ENCODE measurements around the gene EPHB2.

DNA sequence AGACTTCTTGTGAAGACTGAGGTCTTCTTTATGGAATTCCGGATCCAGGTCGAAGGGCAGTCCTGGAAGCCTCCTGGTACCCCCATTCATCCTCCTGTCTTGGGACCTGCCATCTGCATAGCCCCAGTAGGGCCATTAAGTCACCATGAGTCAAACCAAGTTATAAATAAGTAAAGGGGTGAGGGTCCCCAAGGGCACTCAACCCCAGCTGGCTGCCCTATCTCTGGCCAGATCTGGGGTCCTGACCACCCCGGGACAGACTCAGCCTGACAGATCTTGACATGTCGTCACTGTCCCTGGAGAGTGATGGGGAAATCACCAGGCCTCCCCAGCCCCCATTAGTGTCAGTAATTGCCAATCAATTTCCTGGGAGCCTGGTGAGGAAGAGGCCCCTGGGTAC is 108.7 kb downstream of the EPHB2 start:
- TF ChIP-seq EZH2 (IDR thresholded peaks at IDR 0.05; ENCODE audit: insufficient read depth, poor library complexity, severe bottlenecking) (no peak), EZH2phosphoT487 (IDR thresholded peaks at IDR 0.05; ENCODE audit: insufficient read depth, low read depth) (no peak)

All from GM23248 (cell line).